HG03342 (cell line): Measurements from ENCODE around the gene KIF1C.
A peak's percentile ranks its signal among the peaks of the same experiment; 100 is the strongest.

ENCODE experiments used
- ATAC-seq: cut with Tn5 transposase; IDR thresholded peaks from one replicate; pipeline ENCODE4 v1.9.1; 2021; ENCODE audit warnings: mild to moderate bottlenecking, moderate library complexity; ENCODE audit not compliant: unreplicated experiment

Gene KIF1C

DNA sequence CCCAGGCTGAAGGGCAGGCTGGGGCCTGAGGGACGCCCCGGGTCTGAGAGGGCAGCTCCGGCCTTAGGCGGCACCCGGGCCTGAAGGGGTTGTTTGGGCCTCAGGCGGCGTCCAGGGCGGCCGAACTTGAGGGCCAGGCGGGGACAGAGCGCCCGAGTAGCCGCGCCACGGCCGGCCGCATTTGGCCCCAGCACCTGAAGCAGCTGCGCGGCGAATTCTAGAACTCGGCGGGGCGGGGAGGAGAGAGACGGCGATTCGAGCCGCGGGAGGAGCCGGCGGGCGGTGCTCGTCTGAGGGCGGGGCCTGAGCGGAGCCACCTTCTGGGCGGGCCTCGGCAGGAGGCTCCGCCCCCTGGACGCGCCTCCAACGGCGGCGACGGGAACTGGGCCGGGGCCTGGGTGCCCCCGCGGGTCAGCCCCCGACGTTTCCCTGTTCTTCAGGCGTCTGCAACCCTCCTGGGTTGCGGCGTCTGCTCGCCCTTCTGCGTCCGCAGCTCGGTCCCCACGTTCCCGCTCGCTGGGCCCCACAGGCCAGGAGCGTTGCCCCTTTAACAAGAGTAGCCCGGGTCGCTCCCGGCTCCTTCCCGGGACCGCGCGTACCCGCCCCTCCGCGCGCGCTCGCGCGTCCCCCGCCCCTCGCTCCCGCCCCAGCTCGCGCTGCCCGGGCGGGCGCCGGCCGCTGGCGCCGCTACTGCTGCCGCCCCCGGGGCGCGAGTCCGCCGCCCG, at the start of gene KIF1C, which contains the start of gene INCA1:
Gene KIF1C (plus strand): TSS at position 649 of the 725 bp plus-strand sequence. CDS start 2,297 bp downstream, outside the sequence.
Gene INCA1 (minus strand): TSS at position 221 of the 725 bp plus-strand sequence. CDS start 3,085 bp downstream, outside the sequence.
- peak; percentile 78 for ATAC-seq

DNA sequence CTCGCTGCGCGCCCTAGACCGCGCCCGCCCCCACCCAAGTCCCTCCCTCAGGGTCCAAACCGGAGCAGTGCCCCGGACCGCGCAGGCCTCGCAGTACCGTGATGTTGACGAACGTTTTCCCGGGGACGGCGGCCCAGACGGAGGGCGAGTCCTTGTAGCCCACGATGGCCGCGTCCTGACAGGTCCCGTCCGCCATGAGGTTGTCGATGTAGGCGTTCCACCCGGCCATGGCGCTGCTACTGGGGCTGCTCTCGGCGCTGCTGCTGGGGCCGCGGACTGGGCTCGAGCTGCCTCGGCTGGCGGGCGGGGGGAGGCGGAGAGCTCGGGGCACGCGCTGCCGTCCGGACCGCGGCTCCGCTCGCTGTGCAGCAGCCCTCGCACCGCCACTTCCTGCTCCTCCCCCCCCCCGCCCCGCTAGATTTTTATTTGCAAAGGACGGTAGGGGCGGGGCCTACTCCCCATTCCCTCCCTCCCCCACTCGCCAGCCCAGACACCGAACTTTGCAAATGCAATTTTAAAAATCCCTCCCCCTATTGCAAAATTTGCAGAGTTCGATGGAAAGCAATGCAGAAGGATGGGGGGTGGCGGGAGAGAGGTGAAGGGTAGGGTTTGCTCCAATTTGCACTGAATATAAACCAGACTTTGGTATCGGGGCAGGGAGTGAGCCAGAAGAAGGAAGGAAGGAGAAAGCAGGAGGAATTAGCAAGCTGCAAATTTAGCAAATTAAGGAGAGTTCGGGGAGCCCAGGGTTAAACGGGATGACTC, 49.4 kb upstream of the KIF1C start, which contains the start of gene PFN1:
Gene PFN1 (minus strand): TSS at position 365 of the 765 bp plus-strand sequence. CDS start 136 bp downstream, at position 229.
- ATAC-seq, result peak; percentile 21

DNA sequence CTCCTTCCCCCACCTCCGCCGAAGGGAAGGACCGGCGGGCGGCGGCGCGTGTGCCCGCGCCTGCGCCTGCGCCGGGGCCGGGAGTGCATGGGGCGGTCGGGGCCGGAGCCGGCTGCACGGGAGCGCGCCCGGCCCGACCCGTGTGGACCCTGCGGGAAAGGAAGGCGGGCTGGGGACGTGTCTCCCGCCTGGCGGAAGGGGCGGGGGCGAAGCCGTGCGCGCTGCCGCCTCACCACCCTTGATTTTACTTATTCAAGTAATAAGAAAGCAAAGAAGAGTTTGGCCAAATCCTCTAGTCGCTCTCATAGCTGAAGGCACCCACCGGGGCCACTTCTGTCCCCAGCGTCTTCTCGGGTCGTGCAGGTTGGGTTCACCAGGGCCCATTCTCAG, 48.8 kb upstream of the KIF1C start:
- ATAC-seq, result peak; percentile 29

DNA sequence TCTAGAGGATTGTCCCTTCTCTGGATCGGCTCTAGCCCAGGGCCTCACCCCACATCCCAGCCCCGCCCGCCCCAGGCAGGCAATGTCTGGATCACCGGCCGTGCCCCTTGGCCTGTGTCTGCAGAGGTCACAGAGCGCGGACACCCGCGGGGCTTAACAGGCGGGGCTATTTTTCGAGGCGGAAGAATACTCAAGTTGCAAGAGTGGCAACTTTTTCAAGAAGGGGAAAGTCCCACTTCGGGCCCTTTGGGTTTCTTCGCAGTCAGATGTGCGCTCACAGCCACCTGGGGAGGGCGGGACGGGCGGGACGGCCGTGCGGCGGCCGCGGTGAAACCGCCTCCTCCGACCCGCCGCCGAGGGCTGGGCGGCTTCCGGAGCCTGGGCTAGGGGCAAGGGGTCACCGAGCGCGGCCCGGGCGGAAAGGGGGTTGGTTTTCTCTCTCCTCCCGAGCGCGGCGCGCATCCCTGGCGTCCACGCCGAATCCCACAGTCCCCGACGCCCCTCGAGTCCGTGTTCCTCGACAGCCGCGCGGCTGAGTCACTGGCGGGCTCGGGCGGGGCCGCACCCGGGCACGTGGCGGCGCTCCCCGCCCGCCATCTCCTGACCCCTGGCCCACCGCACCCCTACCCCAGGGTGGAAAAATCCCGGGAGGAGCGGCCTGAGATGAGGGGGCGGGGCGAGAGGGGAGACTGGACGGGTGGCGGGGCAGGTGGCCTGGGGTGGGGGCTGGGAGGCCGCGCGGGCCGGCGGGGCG, 48.3 kb upstream of the KIF1C start:
- peak; percentile 24 for ATAC-seq

GRCh38 chr17:4950075-4950745, 47.5 kb upstream of the KIF1C start:
- peak; percentile 6 for ATAC-seq

DNA sequence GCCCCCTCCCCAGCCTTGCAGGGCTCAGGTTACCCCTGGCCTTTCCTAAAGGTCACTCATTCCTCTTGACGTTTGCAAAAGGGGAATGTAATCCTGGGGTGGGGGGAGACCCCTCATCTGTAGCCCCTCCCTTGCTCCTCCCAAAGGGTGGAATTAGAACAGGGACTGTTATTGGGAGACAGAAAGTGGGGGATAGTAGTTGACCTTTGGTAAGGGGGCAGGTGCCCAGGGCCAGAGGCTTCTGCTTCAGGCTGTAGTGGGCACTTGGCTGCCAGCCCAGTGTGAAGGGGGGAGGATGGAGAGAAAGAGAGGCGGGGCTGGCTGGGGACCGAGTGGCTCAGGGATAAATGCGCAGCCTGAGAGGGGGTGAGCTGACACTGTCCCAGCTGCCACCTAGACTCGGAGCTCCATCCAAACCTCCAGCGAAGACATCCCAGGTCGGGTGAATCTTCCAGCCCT, 47.0 kb upstream of the KIF1C start, which contains the start of gene ENO3:
Gene ENO3 (plus strand): TSS at position 374 of the 459 bp plus-strand sequence. CDS start 711 bp downstream, outside the sequence.
- ATAC-seq, result no peak

GRCh38 chr17:4951486-4951885, 46.3 kb upstream of the KIF1C start:
- no peak for ATAC-seq

GRCh38 chr17:4953451-4953961, 44.2 kb upstream of the KIF1C start:
- ATAC-seq, result no peak

GRCh38 chr17:4955091-4955490, 42.7 kb upstream of the KIF1C start:
- ATAC-seq, result no peak

DNA sequence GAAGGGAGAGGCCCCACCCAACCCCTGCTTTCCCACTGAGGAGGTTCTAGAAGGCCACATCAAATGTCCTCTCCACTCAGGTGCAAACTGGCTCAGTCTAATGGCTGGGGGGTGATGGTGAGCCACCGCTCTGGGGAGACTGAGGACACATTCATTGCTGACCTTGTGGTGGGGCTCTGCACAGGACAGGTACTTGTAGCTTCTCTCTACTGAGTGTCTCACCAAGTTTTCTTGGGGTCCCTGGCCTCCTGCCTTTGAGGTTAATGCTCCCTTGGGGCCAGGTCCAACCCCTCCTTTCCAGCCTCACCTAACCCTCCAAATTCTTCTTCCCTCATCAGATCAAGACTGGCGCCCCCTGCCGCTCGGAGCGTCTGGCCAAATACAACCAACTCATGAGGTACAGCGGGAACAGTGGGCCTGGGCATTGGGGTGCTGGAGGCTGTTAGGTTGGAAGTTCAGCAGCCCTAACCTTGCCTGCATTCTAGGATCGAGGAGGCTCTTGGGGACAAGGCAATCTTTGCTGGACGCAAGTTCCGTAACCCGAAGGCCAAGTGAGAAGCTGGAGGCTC, 41.2 kb upstream of the KIF1C start:
- ATAC-seq, result no peak

GRCh38 chr17:4958102-4958501, 39.6 kb upstream of the KIF1C start:
- no peak for ATAC-seq

DNA sequence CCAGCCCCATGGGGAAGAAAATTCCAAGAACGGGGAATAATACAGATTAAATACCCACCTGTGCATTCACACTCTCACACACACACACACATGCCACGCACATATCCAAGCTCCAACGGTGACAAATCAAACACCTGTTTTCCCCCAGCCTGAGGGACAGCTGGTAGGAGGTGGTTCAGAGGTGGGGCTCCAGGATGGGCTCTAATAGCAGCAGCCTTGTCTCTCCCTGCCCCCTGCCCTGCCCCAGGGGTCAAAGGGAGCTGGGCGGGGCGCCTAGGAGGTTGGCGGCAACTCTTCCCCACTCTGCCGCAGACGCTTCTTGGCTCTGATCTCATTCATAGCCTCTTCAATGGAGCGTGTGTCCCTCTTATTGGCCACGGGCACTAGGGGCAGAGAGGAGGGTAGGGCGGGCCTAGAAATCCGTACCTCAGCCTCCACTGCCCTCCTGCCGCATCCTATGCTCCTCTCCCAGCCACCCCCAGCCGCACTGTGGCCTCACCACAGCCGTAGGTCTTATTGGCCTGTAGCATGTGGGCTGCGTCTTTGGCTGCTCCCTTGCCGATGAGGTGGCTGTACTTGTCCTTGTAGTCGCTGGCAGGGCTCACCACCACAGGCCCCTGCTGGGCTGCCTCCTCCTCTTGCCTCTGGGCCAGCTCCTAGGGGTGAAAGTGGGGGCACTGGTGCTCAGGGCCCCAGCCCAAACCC, 38.3 kb upstream of the KIF1C start:
- ATAC-seq, result no peak

DNA sequence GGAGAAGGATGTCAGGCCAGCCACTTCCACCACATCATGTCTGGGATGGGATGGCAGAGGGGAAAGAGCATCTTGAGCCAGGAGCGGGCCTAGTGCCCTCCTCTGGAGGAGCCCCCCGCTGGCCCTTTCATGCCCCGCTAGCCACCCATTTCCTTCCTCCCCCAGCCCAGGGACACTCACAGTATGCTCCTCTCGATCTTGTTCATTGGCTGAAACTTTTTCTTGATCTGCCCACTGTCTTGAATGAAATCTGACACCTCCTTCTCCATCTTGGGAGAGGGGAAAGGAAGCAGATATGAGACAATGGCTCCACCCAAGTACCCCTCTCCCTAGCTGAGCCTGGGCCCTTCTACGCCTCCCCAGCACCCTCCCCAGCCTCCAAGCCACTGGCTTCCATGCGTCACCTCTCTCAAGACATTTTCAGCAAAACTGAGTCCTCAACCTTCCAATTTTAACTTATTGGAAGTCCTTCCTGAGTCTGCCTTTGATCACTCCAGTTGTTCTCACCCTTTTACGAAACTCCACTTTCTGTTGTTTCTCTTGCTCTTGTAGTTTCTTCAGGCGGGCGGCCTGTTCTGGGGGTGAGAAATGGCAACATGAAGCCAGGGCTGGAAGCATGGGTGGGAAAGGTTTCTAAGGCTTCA, 37.3 kb upstream of the KIF1C start:
- no peak for ATAC-seq

GRCh38 chr17:4965311-4965986, 32.3 kb upstream of the KIF1C start:
- ATAC-seq, result no peak

DNA sequence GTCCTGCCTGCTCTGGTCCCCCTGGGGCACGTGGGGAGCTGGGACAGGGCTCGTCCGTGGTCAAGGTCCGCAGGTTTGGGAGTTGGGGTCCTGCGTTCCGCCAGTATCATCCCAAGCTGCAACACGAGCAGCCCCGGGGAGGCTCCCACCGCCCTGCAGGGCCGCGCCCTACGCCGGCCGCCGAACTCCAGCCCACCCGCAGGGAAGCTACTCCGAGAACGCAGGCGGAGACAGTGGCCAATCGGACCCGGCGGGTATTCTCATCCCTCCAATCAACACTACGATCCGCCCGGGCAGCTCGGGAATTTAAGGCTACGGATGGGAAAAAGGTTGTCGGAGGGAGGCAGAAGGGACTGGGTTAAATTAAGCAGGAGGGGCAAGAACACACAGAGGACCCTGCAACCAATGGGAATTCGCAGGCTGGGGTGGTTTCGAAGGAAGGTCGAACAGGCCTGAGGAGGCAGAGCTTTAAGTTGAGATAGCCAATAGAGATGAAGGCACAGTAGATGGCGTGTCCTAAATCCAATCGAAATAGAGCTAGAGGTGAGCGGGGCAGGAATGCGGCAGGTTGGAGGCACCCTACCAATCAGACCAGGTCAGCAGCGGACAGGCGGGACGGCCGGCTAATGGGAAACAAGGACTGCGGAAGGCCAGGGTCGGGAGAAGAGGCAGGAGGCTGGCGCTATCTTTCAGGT, 30.8 kb upstream of the KIF1C start:
- peak; percentile 77 for ATAC-seq

DNA sequence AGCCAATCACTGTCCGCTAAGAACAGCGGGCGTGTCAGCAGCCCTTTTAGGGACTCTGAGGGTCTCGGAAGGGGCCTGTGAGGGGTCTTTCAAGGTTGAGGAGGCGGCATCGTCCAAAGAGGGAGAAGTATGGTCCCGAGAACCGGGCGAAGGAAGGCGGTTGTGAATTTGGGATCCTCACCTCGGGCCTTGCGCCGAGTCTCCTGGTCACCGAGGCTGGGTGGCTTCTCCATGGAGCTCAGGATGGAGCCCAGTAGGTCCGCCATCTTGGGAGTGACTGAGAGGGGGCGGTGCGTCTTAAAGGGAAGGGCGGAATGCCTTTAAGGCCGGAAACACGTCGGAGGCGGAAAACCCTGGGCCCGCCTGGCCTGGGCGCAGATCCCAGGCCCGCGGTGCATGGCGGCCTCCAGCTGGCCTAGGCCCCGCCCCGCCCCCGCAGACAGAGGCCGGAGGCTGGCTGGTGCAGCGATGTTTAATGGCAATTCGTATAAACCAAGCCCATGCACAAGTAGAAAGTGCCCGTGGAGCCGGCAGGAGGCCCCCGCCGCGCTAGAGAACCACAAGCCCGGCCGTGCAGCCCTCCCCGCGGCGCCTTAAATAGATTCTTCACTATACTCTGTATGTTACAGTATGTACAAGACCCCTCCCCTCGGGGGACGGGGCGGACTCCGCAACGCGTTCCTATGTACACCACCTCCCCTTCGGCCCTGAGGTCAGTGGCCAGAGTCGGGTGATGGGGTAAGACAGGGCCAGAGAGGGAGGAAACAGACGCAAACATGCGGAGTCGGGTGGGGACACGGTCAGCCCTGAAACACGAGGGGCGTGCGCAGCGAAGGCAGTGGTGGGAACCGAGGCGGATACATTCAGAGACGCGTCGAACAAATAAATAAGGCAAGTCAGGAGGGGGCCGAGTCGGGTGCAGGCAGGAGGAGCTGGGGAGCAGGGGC, 29.9 kb upstream of the KIF1C start, which contains the start of gene SPAG7:
Gene SPAG7 (minus strand): TSS at position 279 of the 947 bp plus-strand sequence. CDS start 13 bp downstream, at position 266.
- ATAC-seq, result peak; percentile 47
